ENCODE measurements around the gene BEX3. TPM values are rescaled to one million over a fixed set of nuclear protein-coding genes. Genes with fewer than 3 reads are reported as not detected.
A peak's percentile ranks its signal among the peaks of the same experiment; 100 is the strongest.
"Not testable (repeated sequence)": the region's sequence is repeated elsewhere in the genome, so short reads cannot be mapped to it uniquely, and the experiment has no call there.

Gene BEX3
- total and polyA plus RNA-seq, 10 donors: 35.3 to 127 (median 79.3) TPM

- WGBS, 5 donors: 2 to 34% (median 11%) methylated on average over 3 to 19 of the region's 19 CpGs
Observed at GRCh38 chrX:103404231-103405008, 28.1 kb downstream of the BEX3 start.

GRCh38 chrX:103405009-103405333, 28.6 kb downstream of the BEX3 start:
- WGBS, 5 donors: 1 to 28% (median 5%) methylated on average over 6 to 7 of the region's 7 CpGs
- TF ChIP-seq POLR2A (IDR thresholded peaks at IDR 0.05) (no peak), POLR2AphosphoS5 (IDR thresholded peaks at IDR 0.05) (no peak)
- TF ChIP-seq, protein P1, sequence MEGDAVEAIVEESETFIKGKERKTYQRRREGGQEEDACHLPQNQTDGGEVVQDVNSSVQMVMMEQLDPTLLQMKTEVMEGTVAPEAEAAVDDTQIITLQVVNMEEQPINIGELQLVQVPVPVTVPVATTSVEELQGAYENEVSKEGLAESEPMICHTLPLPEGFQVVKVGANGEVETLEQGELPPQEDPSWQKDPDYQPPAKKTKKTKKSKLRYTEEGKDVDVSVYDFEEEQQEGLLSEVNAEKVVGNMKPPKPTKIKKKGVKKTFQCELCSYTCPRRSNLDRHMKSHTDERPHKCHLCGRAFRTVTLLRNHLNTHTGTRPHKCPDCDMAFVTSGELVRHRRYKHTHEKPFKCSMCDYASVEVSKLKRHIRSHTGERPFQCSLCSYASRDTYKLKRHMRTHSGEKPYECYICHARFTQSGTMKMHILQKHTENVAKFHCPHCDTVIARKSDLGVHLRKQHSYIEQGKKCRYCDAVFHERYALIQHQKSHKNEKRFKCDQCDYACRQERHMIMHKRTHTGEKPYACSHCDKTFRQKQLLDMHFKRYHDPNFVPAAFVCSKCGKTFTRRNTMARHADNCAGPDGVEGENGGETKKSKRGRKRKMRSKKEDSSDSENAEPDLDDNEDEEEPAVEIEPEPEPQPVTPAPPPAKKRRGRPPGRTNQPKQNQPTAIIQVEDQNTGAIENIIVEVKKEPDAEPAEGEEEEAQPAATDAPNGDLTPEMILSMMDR (IDR thresholded peaks at IDR 0.05 in 8 of 11, conservative IDR thresholded peaks at IDR 0.05 in 3 of 11): no peak
- peaks cover 0 to 17% (median 0%) of the 10 kb centered on the region in 7 donors for H3K27me3 ChIP-seq (replicated peaks in 1 of 7)
- no peaks in the 10 kb centered on the region for H3K9me3 ChIP-seq
- H3K27ac ChIP-seq: peak overlapping the region in 3 of 8 donors; percentile 18 to 50 (median 23)
- no peak for DNase-seq
- intact Hi-C loops (cut with DNase I; ENCODE audit: low total_unique reads): no loop called here
- no peaks in the 10 kb centered on the region for H3K4me1 ChIP-seq
- H3K4me3 ChIP-seq: peak overlapping the region in 7 of 8 donors; percentile 10 to 63 (median 30)
- H3K36me3 ChIP-seq: no peaks in the 10 kb centered on the region

More at GRCh38 chrX:103404231-103405008, 28.1 kb downstream of the BEX3 start:
- Histone ChIP-seq H3K9me3 (no peaks in the 10 kb centered on the region), H3K27ac (peak overlapping the region in 3 of 8 donors; percentile 18 to 50 (median 23)), H3K36me3 (no peaks in the 10 kb centered on the region), H3K4me1 (no peaks in the 10 kb centered on the region), H3K4me3 (peak overlapping the region in 7 of 8 donors; percentile 10 to 63 (median 30)), H3K27me3 (replicated peaks in 1 of 7) (peaks cover 0 to 17% (median 0%) of the 10 kb centered on the region in 7 donors)
- intact Hi-C loops (cut with DNase I; ENCODE audit: low total_unique reads): no loop called here
- DNase-seq: no peak
- TF ChIP-seq POLR2A (IDR thresholded peaks at IDR 0.05): no peak
- TF ChIP-seq POLR2AphosphoS5 (IDR thresholded peaks at IDR 0.05): peak; percentile 17 to 56 (median 26)
- TF ChIP-seq, protein P1 (IDR thresholded peaks at IDR 0.05 in 8 of 11, conservative IDR thresholded peaks at IDR 0.05 in 3 of 11): no peak

GRCh38 chrX:103406256-103406655, 29.9 kb downstream of the BEX3 start:
- intact Hi-C loops (cut with DNase I; ENCODE audit: low total_unique reads): no loop called here
- Histone ChIP-seq H3K4me3 (no peak overlapping the region), H3K27me3 (replicated peaks in 1 of 7) (peaks cover 0 to 13% (median 0%) of the 10 kb centered on the region in 7 donors), H3K36me3 (no peaks in the 10 kb centered on the region), H3K9me3 (no peaks in the 10 kb centered on the region), H3K27ac (no peak overlapping the region), H3K4me1 (no peaks in the 10 kb centered on the region)
- DNase-seq: no peak
- TF ChIP-seq, protein P1 (IDR thresholded peaks at IDR 0.05 in 8 of 11, conservative IDR thresholded peaks at IDR 0.05 in 3 of 11): no peak
- no peak for TF ChIP-seq POLR2AphosphoS5 (IDR thresholded peaks at IDR 0.05)
- TF ChIP-seq POLR2A (IDR thresholded peaks at IDR 0.05): no peak
- 73 to 95% (median 89%) methylated on average over 1 of the region's 1 CpG for WGBS, 5 donors

DNA sequence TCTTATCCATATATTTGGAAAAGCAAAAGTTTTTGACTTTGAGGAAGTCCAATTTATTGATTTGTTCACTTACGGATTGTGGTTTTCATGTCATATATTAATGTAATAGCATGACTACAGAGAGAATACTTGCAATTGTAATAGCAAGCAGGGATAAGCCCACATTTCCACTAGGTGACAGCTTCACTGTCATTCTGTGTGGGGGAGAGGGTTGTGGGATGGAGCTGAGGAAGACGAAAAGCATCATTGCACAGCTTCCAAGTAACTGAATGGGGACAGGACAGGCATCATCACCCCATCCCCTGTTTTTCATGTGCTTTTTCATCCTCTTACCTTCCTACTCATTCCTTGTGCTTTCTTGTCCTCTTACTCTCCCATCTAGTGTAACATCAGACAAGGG, 31.4 kb downstream of the BEX3 start:
- peaks cover 0 to 10% (median 0%) of the 10 kb centered on the region in 7 donors for H3K27me3 ChIP-seq (replicated peaks in 1 of 7)
- no peak for DNase-seq
- TF ChIP-seq, protein P1 (IDR thresholded peaks at IDR 0.05 in 8 of 11, conservative IDR thresholded peaks at IDR 0.05 in 3 of 11): no peak
- no peak for TF ChIP-seq POLR2A (IDR thresholded peaks at IDR 0.05)
- TF ChIP-seq POLR2AphosphoS5 (IDR thresholded peaks at IDR 0.05): no peak
- H3K27ac ChIP-seq: no peak overlapping the region
- H3K4me1 ChIP-seq: no peaks in the 10 kb centered on the region
- WGBS, 5 donors: 72 to 94% (median 91%) methylated on average over 2 of the region's 2 CpGs
- intact Hi-C loops (cut with DNase I; ENCODE audit: low total_unique reads): no loop called here
- H3K9me3 ChIP-seq: peaks cover 0 to 4% (median 0%) of the 10 kb centered on the region in 8 donors
- H3K36me3 ChIP-seq: no peaks in the 10 kb centered on the region
- no peak overlapping the region for H3K4me3 ChIP-seq

DNA sequence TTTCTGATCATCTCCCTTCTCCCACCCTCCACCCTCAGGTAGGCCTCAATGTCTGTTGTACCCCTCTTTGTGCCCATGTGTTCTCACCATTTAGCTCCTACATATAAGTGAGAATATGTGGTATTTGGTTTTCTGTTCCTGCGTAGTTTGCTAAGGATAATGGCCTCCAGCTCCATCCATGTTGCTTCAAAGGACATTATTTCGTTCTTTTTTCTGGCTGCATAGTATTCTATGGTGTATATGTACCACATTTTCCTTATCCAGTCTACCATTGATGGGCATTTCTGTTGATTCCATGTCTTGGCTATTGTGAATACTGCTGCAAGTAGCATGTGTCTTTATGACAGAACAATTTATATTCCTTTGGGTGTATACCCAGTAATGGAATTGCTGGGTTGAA, 35.4 kb downstream of the BEX3 start:
- H3K36me3 ChIP-seq; H3K27me3 ChIP-seq (replicated peaks in 1 of 7); H3K9me3 ChIP-seq; H3K4me1 ChIP-seq; H3K4me3 ChIP-seq; intact Hi-C loops (cut with DNase I; ENCODE audit: low total_unique reads); DNase-seq; H3K27ac ChIP-seq: not testable (repeated sequence)
- WGBS, 5 donors: 71 to 95% (median 84%) methylated on average over 2 of the region's 2 CpGs

Data from spleen (tissue), 11 donors.